Esophagus muscularis mucosa (tissue), 4 donors: ENCODE measurements around the gene CRTC1.
A peak's percentile ranks its signal among the peaks of the same experiment; 100 is the strongest.

Source experiments
- CTCF ChIP-seq, 3 experiments: fragments of 200-600 bp in 2 of 3; fragments of 450-650 bp in 1 of 3; sonication (generic) in 2 of 3; IDR thresholded peaks; one replicate each; pipeline ENCODE4 v1.5.1; 2017 to 2019; ENCODE audit warnings: antibody characterized with exemption in 3 of 3, mild to moderate bottlenecking in 2 of 3, moderate library complexity in 1 of 3
- EP300 ChIP-seq: sonication (generic); formaldehyde crosslinking; IDR thresholded peaks from one replicate; pipeline ENCODE4 v1.6.1; 2017; ENCODE audit warnings: antibody characterized with exemption
- POLR2A ChIP-seq: fragments of 450-650 bp; IDR thresholded peaks from one replicate; pipeline ENCODE4 v1.6.1; 2017; ENCODE audit warnings: antibody characterized with exemption, moderate library complexity, mild to moderate bottlenecking, low read depth
- POLR2AphosphoS5 ChIP-seq, 2 donors: sonication (generic); formaldehyde crosslinking; IDR thresholded peaks; one replicate each; pipeline ENCODE4 v1.6.1; 2017; ENCODE audit warnings: antibody characterized with exemption in 2 of 2

- TF ChIP-seq CTCF (IDR thresholded peaks at IDR 0.05), result no peak
- TF ChIP-seq EP300, result no peak
- peak; percentile 23 to 30 for TF ChIP-seq POLR2AphosphoS5 (IDR thresholded peaks at IDR 0.05)
- no peak for TF ChIP-seq POLR2A
Measured at GRCh38 chr19:18657590-18658365, 25.7 kb upstream of the CRTC1 start.
